HCT116 (cell line): Measurements from ENCODE around the gene PDIK1L. TPM values are rescaled to one million over a fixed set of nuclear protein-coding genes. Genes with fewer than 3 reads are reported as not detected.

Experiments
- ATAC-seq: fragments of 200-7000 bp; cut with Tn5 transposase; 2 replicates; pipeline ENCODE4 v1.9.1; 2020; ENCODE audit warnings: mild to moderate bottlenecking, moderate library complexity
- BruUV-seq: library from RNA; stranded (reverse); fragments of 400-500 nt; replicated peaks from 2 replicates; lab custom pipeline; 2021; lab: Mats Ljungman, UMichigan
- CTCF ChIA-PET: fragments of 300-600 bp; sonication (Branson Sonifier 250); formaldehyde crosslinking; loops from one replicate; lab custom pipeline; 2021; ENCODE audit warnings: antibody characterized with exemption; lab: Charles Lee
- POLR2A ChIA-PET: fragments of 300-600, 350-600 bp; sonication (Branson Sonifier 250); formaldehyde crosslinking; loops from one replicate; lab custom pipeline; 2021; ENCODE audit warnings: antibody characterized with exemption; lab: Charles Lee
- RAD21 ChIA-PET, 2 experiments: fragments of 300-600 bp; sonication (Branson Sonifier 250); formaldehyde crosslinking; loops; one replicate each; lab custom pipeline; 2023; ENCODE audit warnings: low total read pairs in 2 of 2; ENCODE audit not compliant: uncharacterized antibody in 2 of 2, unreplicated experiment in 2 of 2, low non-redundant PET in 1 of 2; lab: Charles Lee
- DNase-seq: peaks from one replicate; pipeline ENCODE4 v3.0.0-alpha.2; 2010; ENCODE audit warnings: low read depth, low spot score
- H2AFZ ChIP-seq: fragments of 200-600 bp; shearing (Covaris generic), sonication (generic); 2 replicates; pipeline ENCODE4 v1.6.1; 2017; ENCODE audit warnings: low read depth, mixed run types, mixed read lengths, antibody characterized with exemption, low read length; ENCODE audit not compliant: poor library complexity, severe bottlenecking
- H3K27ac ChIP-seq: 2 replicates; pipeline ENCODE4 v1.5.1; 2012; ENCODE audit warnings: low read depth, low read length
- H3K27me3 ChIP-seq: fragments of 200-600 bp; sonication (generic); 2 replicates; pipeline ENCODE4 v1.6.1; 2016; ENCODE audit warnings: mixed run types, low read length, mixed read lengths; ENCODE audit not compliant: insufficient read depth
- H3K36me3 ChIP-seq, 2 experiments: fragments of 200-500 bp in 1 of 2; fragments of 200-600 bp in 1 of 2; sonication (Bioruptor generic) in 1 of 2; sonication (generic) in 1 of 2; 2 replicates each; pipeline versions ENCODE4 v1.5.1 to v1.6.1; 2014 to 2016; ENCODE audit warnings: low read length in 2 of 2, inconsistent platforms in 1 of 2, mixed read lengths in 1 of 2, mixed run types in 1 of 2; ENCODE audit not compliant: insufficient read depth in 2 of 2, control insufficient read depth in 1 of 2
- H3K4me1 ChIP-seq, 2 experiments: fragments of 200-600 bp in 1 of 2; sonication (generic) in 1 of 2; 2 replicates each; pipeline versions ENCODE4 v1.5.1 to v1.6.1; 2012 to 2017; ENCODE audit warnings: low read length in 2 of 2, inconsistent platforms in 1 of 2, mild to moderate bottlenecking in 1 of 2, mixed read lengths in 1 of 2, mixed run types in 1 of 2, moderate library complexity in 1 of 2; ENCODE audit not compliant: insufficient read depth in 2 of 2, control insufficient read depth in 1 of 2
- H3K4me2 ChIP-seq: fragments of 200-600 bp; sonication (generic); 2 replicates; pipeline ENCODE4 v1.6.1; 2017; ENCODE audit warnings: mixed run types, low read length, mixed read lengths
- H3K4me3 ChIP-seq, 2 experiments: fragments of 200-600 bp in 1 of 2; sonication (generic) in 1 of 2; replicated peaks in 1 of 2; 2 replicates each; pipeline ENCODE4 v1.5.1; 2011 to 2016; ENCODE audit warnings: low read length in 2 of 2, control low read depth in 1 of 2, low read depth in 1 of 2, mild to moderate bottlenecking in 1 of 2, mixed read lengths in 1 of 2, mixed run types in 1 of 2
- H3K79me2 ChIP-seq: fragments of 200-600 bp; sonication (generic); 2 replicates; pipeline ENCODE4 v1.6.1; 2017; ENCODE audit warnings: mild to moderate bottlenecking, mixed run types, low read length, moderate library complexity, mixed read lengths; ENCODE audit not compliant: insufficient read depth
- H3K9ac ChIP-seq: fragments of 200-600 bp; sonication (generic); 2 replicates; pipeline ENCODE4 v1.6.1; 2016; ENCODE audit warnings: low read length, mixed read lengths
- H3K9me2 ChIP-seq: fragments of 200-600 bp; sonication (generic), shearing (Covaris generic); 2 replicates; pipeline ENCODE4 v1.6.1; 2017; ENCODE audit warnings: mixed run types, mild to moderate bottlenecking, moderate library complexity; ENCODE audit not compliant: insufficient read depth
- H3K9me3 ChIP-seq, 2 experiments: fragments of 200-500 bp in 1 of 2; fragments of 200-600 bp in 1 of 2; sonication (Bioruptor generic) in 1 of 2; sonication (generic) in 1 of 2; 2 replicates each; pipeline ENCODE4 v1.6.1; 2014 to 2017; ENCODE audit warnings: low read length in 2 of 2, mixed read lengths in 2 of 2, inconsistent platforms in 1 of 2, low read depth in 1 of 2, mild to moderate bottlenecking in 1 of 2, mixed run types in 1 of 2, moderate library complexity in 1 of 2; ENCODE audit not compliant: control insufficient read depth in 1 of 2, insufficient read depth in 1 of 2
- H4K20me1 ChIP-seq: fragments of 200-600 bp; sonication (generic), shearing (Covaris generic); 2 replicates; pipeline ENCODE4 v1.6.1; 2017; ENCODE audit warnings: mixed run types, mild to moderate bottlenecking, moderate library complexity; ENCODE audit not compliant: insufficient read depth
- EGR1 ChIP-seq: IDR thresholded peaks from 2 replicates; pipeline ENCODE4 v1.6.1; 2012; ENCODE audit warnings: low read depth
- EZH2 ChIP-seq: fragments of 200-600 bp; sonication (generic); IDR thresholded peaks from 2 replicates; pipeline ENCODE4 v1.6.1; 2017; ENCODE audit warnings: antibody characterized with exemption, mixed run types
- JUND ChIP-seq: IDR thresholded peaks from 2 replicates; pipeline ENCODE4 v1.6.1; 2012
- SP1 ChIP-seq: IDR thresholded peaks from 2 replicates; pipeline ENCODE4 v1.6.1; 2012; ENCODE audit warnings: low read depth
- SRF ChIP-seq: IDR thresholded peaks from 2 replicates; pipeline ENCODE4 v1.6.1; 2012; ENCODE audit warnings: low read depth
- TCF7L2 ChIP-seq: IDR thresholded peaks from 2 replicates; pipeline ENCODE4 v1.7.0; 2011; ENCODE audit warnings: borderline replicate concordance, inconsistent platforms; ENCODE audit not compliant: insufficient read depth, insufficient read length; ENCODE audit errors: extremely low read depth
- ZNF274 ChIP-seq: fragments of 200-500 bp; sonication (Bioruptor generic); IDR thresholded peaks from 2 replicates; pipeline ENCODE4 v1.6.1; 2014; ENCODE audit warnings: mild to moderate bottlenecking, low read depth, low read length, inconsistent platforms
- intact Hi-C: fragments of 100-400 bp; cut with micrococcal nuclease; formaldehyde crosslinking; loops from 2 replicates; pipeline ENCODE4 v1.10.0; 2022
- total RNA-seq: library from RNA; stranded (reverse); gene quantifications from one replicate; pipeline ENCODE4 v1.2.1, GENCODE V29; 2021; ENCODE audit not compliant: unreplicated experiment
- TF ChIP-seq, protein P1 (sequence below): IDR thresholded peaks from 2 replicates; pipeline ENCODE4 v1.6.1; 2012
- TF ChIP-seq, protein P2 (sequence below), 3 experiments: fragments of 200-600 bp in 1 of 3; sonication (generic) in 1 of 3; IDR thresholded peaks in 2 of 3; conservative IDR thresholded peaks in 1 of 3; 2 replicates each; pipeline ENCODE4 v1.5.1; 2012 to 2017; ENCODE audit warnings: low read depth in 2 of 3, low read length in 2 of 3, antibody characterized with exemption in 1 of 3, borderline replicate concordance in 1 of 3, control low read depth in 1 of 3, mild to moderate bottlenecking in 1 of 3, mixed read lengths in 1 of 3, mixed run types in 1 of 3, moderate library complexity in 1 of 3; ENCODE audit not compliant: insufficient read depth in 1 of 3

The PDIK1L gene
- total RNA-seq, 1 experiment from 2014 or later: 8.8 TPM

DNA sequence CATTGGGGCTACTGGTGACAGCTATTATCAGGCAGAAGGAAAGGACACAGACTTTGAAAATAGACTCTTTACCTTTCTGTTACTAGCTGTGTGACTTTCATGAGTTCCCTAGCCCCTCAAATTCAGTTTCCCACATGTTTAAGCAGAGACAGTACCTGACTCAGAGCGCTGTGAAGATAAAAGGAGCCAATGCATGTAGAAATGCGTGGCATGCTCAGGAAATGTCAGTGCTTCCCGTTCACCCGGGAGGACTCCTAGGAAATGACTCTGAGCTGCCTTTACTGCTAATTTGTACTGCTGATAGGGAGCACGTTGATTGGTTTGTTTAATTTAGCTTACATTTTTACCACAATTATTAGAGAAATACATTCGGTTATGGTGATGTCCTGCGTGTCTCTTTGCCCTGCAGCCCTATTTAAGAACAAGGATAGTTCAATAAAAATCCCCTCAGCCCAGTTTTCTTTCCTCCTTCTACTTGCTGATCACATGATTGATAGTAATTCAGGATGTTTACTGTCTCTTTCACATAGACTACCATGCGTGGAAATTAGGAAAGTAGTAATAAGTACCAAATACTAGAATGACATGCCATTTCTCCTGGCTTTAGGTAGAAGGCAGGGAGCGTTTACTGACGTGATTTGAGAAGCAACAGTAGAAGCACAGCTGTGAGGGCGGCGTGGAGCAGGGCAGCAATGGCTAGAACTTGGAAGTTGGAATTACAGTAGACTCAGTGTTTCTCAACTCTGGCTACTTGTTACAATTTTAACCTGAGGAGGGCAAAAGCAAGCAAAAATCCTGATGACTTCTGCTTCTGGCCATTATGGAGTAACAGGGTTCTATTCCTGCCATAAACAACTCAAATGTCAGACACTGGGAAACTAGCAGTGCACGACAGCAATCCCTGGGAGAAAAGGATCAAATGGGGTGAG, 15.9 kb downstream of the PDIK1L start:
- Histone ChIP-seq H2AFZ (no peak overlapping the region), H3K4me3 (no peak overlapping the region), H3K9ac (no peak overlapping the region), H3K4me2 (no peak overlapping the region), H3K9me3 (no peaks in the 10 kb centered on the region), H3K27ac (no peak overlapping the region), H3K9me2 (no peaks in the 10 kb centered on the region), H3K36me3 (no peaks in the 10 kb centered on the region), H3K79me2 (peaks cover 4% of the 10 kb centered on the region; the same call in 1 of the 2 replicates), H3K4me1 (peaks cover 11 to 32% of the 10 kb centered on the region in 2 experiments; a peak in 3 of 4 replicates), H4K20me1 (no peaks in the 10 kb centered on the region), H3K27me3 (no peaks in the 10 kb centered on the region)
- ChIA-PET POLR2A (no interaction called here), CTCF (interaction anchor here (0.8 to 2.0 kb wide), 4 partner anchors 18 to 106 kb away, joined by 4 to 6 read pairs (median 4); partner anchors contain the start of genes CEP85 and ZNF593), RAD21 (no interaction called here)
- DNase-seq: no peak
- ATAC-seq: no peak
- intact Hi-C loops: no loop called here
- BruUV-seq: no TSS peak
- TF ChIP-seq JUND: no peak
- TF ChIP-seq, protein P1, sequence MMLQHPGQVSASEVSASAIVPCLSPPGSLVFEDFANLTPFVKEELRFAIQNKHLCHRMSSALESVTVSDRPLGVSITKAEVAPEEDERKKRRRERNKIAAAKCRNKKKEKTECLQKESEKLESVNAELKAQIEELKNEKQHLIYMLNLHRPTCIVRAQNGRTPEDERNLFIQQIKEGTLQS: no peak
- no peak for TF ChIP-seq EZH2
- TF ChIP-seq SP1: no peak
- no peak for TF ChIP-seq ZNF274
- no peak for TF ChIP-seq TCF7L2
- no peak for TF ChIP-seq EGR1
- TF ChIP-seq, protein P2, sequence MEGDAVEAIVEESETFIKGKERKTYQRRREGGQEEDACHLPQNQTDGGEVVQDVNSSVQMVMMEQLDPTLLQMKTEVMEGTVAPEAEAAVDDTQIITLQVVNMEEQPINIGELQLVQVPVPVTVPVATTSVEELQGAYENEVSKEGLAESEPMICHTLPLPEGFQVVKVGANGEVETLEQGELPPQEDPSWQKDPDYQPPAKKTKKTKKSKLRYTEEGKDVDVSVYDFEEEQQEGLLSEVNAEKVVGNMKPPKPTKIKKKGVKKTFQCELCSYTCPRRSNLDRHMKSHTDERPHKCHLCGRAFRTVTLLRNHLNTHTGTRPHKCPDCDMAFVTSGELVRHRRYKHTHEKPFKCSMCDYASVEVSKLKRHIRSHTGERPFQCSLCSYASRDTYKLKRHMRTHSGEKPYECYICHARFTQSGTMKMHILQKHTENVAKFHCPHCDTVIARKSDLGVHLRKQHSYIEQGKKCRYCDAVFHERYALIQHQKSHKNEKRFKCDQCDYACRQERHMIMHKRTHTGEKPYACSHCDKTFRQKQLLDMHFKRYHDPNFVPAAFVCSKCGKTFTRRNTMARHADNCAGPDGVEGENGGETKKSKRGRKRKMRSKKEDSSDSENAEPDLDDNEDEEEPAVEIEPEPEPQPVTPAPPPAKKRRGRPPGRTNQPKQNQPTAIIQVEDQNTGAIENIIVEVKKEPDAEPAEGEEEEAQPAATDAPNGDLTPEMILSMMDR (IDR thresholded peaks at IDR 0.05 in 2 of 3, conservative IDR thresholded peaks at IDR 0.05 in 1 of 3; ENCODE audit: borderline replicate concordance in 1 of 3, insufficient read depth in 1 of 3, low read depth in 2 of 3, low read length in 2 of 3): no peak
- no peak for TF ChIP-seq SRF
